Measurements from ENCODE around the gene UBALD1.

- TF ChIP-seq, protein P1, sequence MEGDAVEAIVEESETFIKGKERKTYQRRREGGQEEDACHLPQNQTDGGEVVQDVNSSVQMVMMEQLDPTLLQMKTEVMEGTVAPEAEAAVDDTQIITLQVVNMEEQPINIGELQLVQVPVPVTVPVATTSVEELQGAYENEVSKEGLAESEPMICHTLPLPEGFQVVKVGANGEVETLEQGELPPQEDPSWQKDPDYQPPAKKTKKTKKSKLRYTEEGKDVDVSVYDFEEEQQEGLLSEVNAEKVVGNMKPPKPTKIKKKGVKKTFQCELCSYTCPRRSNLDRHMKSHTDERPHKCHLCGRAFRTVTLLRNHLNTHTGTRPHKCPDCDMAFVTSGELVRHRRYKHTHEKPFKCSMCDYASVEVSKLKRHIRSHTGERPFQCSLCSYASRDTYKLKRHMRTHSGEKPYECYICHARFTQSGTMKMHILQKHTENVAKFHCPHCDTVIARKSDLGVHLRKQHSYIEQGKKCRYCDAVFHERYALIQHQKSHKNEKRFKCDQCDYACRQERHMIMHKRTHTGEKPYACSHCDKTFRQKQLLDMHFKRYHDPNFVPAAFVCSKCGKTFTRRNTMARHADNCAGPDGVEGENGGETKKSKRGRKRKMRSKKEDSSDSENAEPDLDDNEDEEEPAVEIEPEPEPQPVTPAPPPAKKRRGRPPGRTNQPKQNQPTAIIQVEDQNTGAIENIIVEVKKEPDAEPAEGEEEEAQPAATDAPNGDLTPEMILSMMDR (conservative IDR thresholded peaks at IDR 0.05 in 1 of 2, IDR thresholded peaks at IDR 0.05 in 1 of 2; ENCODE audit: low read depth in 1 of 2, low read length in 2 of 2), result no peak
- no peak for TF ChIP-seq EZH2 (IDR thresholded peaks at IDR 0.05; ENCODE audit: low read length, missing control alignments)
Measured at GRCh38 chr16:4566144-4566543, 48.5 kb downstream of the UBALD1 start.

All from fibroblast of lung (primary cell).